Activated CD8-positive, alpha-beta memory T cell treated with anti-CD3 and anti-CD28 coated beads, Interleukin-2, amount 50 U/mL, for 24 hours (primary cell): Measurements from ENCODE around the gene ATP5ME.
"Not testable (repeated sequence)": the region's sequence is repeated elsewhere in the genome, so short reads cannot be mapped to it uniquely, and the experiment has no call there.

Experiments used
- DNase-seq: peaks from one replicate; pipeline ENCODE4 v3.0.0-alpha.2; 2020; ENCODE audit errors: extremely low read depth

The ATP5ME gene

DNA sequence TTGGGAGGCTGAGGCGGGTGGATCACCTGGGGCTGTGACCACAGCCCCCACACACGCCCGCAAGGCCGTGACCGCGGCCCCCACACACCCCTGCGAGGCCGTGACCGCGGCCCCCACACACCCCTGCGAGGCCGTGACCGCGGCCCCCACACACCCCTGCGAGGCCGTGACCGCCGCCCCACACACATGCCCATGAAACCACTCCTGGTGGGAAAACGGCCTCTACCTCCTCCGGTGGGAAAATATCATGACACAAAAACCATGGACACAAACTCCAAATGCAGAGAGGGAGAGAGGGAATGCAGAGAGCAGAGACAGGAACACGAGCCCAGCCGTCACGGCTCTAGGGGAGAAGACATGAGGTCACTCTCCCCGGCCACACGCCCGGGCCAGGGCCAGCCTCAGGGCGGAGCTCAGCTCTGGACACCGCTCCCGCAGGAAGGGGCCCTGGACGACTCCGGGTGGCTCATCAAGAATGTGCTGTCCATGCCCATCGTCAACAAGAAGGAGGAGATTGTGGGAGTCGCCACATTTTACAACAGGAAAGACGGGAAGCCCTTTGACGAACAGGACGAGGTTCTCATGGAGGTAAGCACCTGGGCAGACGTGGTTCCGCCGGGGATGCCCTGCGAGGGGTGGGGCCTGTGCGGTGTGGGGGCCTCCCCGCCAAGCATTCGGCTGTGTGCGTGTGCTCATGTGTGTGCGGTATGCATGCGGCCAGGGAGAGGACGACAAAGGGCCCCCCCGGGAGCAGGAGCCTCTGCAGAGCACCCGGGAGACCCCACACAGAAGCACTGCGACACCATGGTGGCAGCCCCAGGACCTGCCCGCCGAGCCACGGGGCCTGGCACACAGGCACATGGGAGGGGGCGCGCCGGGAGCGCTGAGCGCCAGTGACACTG, 17.4 kb downstream of the ATP5ME start:
- DNase-seq = no peak

DNA sequence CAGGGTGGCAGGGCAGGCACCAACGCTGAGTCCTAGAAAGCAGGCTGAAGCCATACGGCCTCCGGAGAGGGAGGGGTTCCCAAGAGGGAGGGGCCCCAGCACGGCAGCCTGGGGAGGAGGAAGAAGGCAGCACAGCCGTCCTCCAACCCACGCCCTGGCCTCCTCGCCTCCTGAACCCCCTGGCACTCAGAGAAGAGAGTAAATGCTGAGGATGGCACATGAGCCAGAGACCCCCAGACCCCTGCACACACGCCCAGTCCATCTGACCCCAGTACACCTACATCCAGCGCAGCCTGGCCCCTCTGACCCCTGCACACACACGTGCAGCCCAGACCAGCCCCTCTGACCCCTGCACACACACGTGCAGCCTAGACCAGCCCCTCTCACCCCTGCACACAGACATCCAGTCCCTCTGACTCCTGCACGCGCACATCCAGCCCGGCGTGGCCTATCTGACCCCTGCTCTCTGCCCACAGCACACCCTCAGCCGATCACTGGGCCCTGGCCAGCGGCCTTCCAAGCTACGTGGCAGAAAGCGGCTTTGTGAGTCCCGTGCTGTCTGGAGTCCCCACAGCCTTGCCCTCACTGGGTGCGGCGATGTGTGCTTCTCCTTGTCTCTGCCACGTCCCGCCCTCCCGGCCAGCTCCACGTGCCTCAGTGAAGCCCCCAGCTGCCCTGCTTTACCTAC, 18.5 kb downstream of the ATP5ME start:
- no peak for DNase-seq

DNA sequence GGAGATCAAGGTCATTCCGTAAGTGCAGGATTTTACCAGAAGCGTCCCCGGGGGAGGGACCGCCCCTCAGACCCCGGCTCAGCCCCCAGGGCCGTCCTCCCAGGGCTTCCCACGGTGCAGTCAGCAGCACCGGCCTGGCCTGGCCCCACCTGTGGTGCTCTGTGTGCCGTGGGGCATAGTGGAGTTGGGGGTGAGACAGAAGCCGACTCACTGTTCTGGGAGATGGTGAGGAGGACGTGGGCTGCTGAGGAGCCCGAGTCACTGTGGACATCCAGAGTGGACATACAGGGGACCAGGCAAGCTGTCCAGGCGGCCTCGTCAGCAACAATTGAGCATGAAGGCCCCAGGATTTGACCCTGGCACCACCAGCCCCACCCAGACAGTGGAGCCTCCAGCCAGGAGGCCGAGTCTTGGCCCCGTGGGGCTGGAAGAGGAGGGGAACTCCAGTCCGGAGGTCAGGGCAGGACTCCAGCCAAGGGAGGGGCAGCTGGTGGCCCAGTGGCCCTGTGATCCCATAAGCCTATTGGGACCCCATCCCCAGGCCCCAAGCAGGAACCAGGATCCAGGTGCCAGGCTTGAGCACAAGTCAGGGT, 19.1 kb downstream of the ATP5ME start:
- no peak for DNase-seq

DNA sequence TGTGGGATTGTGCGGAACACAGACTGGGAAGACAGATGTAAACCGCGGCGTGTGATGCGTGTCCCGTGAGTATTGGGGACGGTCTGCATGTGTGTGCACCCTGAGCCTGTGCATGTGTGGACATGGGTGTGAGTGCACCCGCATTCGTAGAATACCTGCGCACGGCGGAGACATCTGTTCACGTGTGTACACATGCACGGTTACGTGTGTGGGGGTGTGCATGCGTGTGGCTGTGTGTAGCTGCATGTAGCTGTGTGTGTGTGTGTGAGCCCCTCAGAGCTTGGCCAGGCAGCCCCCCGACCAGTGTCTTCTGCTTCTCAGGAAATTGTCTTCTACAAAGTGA, 19.6 kb downstream of the ATP5ME start:
- no peak for DNase-seq

DNA sequence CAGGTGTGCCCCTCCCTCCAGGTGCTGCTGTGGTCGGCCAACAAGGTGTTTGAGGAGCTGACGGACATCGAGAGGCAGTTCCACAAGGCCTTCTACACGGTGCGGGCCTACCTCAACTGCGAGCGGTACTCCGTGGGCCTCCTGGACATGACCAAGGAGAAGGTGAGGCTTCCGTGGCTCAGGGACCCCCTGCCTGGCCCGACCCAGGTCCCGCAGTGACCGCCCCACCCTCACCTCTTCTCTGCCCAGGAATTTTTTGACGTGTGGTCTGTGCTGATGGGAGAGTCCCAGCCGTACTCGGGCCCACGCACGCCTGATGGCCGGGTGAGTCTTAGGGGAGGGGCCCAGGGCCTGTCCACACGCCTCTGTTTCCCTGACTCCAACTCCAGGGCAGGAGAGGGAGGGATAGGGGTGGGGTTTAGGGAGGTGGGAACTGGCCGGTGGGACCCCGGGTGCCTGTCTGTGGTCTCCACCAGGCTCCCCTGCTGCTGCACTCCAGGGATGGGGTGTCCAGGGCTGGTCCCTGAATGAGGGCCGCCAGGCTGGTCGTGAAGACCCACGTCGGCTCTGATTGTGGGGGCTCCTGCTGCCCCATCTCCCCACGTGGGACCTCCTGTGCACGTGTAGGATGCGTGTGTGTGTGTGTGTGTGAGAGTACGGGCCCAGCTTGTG, 20.1 kb downstream of the ATP5ME start:
- DNase-seq = no peak

DNA sequence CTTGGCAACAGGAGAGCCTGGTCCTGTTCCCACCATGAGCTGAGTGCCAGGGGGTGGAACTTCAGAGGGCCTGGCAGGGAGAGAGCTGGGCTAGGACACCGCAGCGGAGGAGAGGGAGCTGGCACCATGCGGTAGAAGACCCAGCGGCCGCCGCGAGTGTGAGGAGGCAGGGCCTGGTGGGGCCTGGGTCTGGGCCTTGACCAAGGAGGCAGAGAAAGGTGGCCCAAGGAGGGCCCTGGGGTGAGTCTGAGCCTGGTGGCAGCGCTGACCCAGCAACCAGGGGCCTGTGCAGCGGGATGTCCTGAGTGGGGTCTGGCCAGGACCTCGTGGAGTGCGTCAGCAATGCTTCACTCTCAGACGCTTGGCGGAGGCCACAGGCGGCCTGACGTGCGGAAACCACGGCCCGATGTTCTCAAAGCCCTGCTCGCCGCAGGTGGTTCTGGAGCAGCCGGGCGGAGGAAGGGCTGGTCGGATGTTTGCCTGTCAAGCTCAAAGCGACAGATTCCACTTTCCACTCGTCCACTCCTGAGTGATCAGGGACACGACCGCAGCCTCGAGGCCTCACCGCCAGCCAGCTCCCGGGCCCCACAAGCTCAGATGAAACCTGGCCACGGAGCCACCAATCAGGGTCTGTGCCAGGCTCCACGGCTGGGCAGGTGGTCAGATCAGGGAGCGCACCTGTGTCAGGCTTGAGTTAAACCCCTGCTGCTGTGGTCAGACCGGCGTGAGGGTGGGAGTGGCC, 20.8 kb downstream of the ATP5ME start:
- DNase-seq = no peak

DNA sequence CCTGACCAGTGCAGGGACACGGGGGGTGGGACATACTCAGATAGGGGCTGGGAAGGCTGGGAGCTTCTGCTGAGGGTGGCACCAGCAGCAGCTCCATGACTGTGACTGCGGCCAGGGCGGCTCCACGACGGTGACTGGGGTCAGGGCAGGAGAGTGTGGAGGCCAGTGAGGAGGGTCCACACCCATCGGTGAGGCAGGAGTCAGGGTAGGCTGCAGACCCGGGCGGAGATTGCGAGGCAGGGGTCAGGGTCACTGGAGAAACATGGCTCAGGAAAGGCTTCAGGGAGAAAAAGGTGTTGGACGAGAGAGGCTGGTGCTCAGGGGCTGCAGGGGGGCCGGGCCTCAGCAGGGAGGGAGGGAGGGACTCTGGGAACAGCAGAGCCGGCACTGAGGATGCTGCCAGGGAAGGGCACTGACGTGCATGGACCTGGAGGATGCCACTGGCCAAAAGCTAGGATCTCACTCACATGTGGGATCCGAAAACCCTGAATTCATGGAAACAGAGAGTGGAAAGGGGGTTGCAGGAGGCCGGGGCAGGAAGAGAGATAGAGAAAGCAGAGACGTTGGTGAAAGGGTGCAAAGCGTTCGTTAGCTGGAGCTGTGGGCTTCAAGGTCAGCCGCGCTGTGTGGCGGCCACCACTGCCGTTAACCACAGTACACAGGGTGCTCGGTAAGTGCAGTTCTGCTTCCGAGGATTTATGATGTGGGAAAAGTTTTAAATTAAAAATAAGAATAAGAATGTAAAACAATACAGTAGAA, 22.0 kb downstream of the ATP5ME start:
- DNase-seq = no peak

DNA sequence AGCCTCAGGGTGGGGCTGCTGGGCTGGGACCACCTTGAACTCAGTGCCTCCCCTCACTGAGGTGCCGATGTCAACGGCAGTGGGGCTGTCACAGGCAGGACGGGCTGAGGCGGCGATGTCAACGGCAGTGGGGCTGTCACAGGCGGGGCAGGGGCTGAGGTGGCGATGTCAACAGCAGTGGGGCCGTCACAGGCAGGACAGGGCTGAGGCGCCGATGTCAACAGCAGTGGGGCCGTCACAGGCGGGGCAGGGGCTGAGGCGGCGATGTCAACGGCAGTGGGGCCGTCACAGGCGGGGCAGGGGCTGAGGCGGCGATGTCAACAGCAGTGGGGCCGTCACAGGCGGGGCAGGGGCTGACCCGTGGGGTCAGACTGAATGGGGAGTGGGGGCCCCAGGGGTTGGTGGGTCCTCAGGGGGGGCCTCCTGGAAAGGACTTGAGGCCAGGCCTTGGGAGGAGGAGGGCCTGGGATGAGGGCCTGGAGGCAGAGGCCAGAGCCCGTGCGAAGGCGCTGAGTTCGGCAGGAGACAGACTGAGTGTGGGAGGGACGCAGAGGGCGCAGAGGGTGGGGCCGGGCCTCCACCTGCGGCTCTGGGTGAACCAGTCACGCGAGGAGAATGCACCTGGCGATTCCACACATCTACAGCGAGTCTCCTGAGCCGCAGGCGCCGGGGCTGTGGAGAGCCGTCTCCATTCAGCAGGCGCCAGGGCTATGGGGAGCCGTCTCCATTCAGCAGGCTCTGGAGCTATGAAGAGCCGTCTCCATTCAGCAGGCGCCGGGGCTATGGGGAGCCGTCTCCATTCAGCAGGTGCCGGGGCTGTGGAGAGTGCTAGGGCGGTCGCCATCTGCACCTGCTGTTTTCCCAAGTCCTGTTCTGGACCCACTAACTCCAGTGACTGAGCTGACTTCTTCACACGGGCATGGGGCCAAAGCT, 22.9 kb downstream of the ATP5ME start:
- no peak for DNase-seq

DNA sequence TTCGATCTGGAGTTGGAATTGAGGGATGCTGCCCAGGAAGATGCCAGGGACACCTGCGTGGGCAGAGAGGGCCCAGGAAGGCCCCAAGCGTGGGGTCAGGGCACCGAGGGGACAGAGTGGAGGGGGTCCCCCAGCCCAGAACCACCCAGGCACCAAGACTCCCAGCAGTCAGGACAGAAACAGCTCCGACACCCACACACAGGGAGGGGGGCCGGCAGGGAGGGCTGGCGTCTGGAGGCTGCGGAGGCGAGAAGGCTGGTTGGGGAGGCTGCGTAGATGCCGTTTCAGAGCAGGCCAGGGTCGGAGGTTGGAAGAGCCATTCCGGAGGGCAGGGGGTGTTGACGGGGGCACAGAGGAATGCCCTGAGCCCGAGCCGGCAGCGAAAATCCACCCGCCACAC, 23.6 kb downstream of the ATP5ME start:
- no peak for DNase-seq

DNA sequence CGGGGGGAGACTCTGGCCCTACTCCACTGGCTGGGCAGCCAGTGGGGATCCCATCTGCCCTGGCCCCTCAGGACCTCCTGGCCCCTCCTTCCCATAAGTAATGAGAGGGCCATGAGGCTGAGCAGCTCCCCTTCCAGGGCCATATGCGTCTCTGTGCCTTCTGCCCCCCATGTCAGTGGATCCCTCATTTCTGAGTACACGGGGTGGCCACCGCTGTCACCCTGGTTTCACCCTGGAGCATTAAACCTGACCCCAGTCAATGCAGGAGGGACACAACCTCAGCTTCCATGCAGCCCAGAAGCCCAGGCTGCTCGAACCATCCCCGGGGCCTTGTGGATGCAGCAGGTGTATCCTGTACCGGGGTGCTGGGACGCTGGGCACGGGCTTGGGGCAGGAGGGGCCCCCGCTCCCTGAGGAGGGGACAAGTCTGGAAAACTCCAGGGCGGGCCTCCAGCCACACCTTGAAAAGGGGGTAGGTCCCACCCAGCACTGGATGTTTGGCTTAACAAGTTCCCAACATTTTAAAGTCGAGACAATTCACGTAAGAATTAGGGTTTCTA, 24.2 kb downstream of the ATP5ME start:
- no peak for DNase-seq

DNA sequence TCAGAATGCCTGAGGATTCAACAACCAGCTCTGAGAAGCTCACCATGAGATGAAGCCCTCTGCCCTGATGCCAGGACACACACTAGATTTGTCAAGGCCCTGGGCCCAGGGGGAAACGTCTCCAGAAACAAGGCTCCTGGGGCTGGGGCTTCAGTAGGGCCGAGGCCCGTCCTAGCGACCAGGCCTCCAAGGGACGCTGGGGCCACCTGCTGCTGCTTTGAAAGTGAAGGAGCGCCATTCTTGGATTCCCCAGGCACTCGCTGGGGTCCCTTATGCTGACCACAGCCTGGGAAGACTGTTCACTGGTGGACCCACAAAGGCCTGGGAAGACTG, 24.8 kb downstream of the ATP5ME start:
- DNase-seq = no peak

DNA sequence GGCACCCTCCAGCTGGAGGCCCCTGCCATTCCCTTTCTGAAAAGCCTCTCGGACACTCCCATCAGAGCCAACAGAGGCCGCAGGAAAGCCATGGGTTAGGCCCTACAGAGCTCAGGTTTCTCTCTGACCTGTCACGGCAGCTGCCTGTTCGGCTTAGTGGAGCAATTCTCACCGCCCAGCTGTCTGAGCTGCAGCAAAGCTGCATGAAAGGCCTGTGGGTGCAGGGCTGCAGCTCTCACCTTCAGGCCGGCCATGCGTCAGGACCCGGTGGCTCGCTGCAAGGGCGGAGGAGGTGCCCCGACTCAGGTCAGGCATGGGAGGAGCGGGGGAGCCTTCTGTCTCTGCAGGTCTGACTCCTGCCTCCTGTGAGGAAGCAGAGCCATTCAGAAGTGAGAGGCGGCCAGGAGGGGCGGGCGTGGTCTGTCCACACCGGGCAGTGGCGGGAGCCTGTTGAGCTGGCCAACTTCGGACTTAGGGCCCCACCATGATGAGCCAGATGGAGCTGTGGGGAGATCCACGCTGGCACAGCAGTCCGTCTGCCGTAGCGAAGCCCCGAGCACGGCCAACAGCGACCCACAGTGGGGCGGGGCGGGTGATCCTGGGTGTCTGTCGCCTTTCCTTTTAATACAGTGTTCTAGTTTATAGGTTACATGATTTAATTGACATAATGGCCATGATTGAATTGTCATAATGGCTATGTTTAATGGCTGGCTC, 25.3 kb downstream of the ATP5ME start:
- DNase-seq = no peak

DNA sequence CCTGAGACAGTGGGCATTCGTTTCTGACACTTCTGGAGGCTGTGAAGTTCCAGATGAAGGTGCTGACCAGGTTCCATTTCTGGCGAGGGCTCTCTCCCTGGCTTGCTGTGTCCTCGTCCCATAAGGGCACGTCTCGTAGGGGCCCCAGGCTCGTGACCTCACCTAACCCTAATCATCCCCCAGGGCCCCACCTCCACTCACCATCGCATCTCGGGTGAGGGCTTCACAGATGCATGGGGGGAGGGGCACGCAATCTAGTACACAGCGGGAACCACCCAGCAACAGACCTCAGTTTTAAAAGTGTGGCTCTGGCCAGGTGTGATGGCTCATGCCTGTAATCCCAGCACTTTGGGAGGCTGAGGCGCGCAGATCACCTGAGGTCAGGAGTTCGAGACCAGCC, 26.6 kb downstream of the ATP5ME start:
- DNase-seq = no peak

DNA sequence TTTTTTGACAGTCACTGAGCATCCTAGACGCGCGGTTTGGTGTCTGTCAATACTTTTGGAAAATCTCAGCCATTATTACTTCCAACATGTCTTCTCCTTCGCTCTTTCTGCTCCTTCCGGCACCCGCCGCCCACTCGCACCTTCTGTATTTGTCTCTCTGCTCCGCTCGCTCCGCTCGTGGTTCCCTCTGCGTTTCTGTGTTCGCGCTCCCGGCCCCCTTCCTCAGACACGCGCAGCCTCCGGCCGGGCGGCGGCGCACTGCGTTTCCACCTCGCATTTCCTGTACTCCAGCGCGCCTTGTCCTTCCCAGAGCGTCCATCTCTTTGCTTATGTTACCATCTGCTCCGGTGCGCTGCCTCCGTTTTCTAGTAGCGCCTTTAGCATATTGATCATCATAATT, 27.6 kb downstream of the ATP5ME start:
- no peak for DNase-seq

DNA sequence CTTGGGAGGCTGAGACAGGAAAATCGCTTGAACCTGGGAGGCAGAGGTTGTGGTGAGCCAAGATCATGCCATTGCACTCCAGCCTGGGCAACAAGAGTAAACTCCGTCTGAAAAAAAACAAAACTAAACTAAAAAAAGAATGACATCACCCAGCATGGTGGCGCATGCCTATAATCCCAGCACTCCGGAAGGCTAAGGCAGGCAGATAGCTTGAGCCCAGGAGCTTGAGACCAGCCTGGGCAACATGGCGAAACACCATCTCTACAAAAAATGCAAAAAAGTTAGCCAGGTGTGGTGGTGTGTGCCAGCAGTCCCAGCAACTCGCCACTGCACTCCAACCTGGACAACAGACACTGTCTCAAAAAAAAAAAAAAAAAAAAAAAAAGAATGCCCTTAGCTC, 31.7 kb downstream of the ATP5ME start:
- not testable (repeated sequence) for DNase-seq

DNA sequence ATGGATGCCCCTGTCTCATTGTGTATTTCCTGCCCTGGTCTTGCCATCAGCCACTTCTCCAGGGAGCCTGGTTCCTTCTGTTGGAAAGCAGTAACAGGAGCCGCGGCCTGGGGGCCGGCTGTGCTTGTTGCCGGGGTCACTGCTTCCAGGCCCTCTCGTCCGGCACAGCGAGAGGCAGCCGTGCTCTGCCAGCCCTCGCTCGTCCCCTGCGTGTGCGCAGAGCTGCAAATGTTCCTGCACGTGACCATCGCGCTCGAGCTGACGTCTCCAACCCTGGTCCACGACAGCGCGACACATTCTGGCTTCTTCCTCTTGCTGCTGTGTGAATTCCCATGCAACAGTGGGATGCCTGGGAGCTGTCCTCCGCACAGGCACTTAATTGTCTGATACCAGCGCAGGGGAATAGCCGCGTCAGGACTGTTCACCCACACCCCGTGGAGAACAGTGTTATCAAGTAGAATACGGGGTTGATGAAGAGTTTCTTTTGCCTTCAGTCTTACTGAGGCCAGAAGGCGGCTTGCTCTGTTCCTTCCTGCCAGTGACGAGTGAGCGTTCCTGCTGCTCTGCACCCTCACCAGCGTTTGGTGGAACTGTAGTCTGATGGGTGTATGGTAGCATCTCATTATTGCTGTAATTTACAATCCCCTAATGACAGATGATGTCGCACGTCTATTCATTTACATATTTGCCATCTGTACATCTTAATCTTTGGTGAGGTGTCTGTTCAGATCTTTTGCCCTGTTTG, 36.4 kb downstream of the ATP5ME start:
- no peak for DNase-seq

DNA sequence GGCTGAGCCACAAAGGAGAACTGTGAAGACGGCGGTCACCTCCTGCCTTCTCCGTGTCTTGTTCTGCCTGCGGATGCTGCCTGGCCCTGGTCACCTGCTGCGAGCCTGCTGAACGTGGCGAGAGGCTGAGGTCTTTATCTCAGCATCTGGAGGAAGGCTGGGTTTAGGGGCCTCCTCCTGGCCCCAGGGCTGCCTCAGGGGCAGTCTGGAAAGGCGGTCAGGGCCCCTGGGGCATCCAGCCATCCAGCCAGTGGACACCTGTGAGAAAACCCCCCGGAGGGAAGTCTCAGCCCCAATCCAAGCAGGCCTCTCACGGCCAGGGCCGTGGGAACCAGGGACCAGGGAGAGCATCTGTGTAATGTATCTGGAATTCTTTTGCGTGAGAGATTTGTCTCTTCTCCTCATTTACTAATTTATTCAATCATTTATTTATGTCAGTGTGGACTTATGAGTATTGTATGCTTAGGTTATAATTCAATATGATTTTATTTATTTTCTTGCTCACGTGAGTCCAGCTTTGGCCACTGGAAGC, 37.4 kb downstream of the ATP5ME start:
- DNase-seq = no peak
